IMR-90 (cell line): Measurements from ENCODE around the gene BRAT1.

ENCODE experiments used
- CTCF ChIP-seq: conservative IDR thresholded peaks from 2 replicates; pipeline ENCODE4 v1.5.1; 2012; ENCODE audit warnings: mild to moderate bottlenecking, low read depth, low read length, improper control_type of control experiment
- POLR2A ChIP-seq: IDR thresholded peaks from 2 replicates; pipeline ENCODE4 v1.6.1; 2012; ENCODE audit warnings: mild to moderate bottlenecking, low read depth, low read length

GRCh38 chr7:2515424-2516193, 39.7 kb downstream of the BRAT1 start:
- TF ChIP-seq POLR2A = no peak
- no peak for TF ChIP-seq CTCF
